Astrocyte of the spinal cord (primary cell): Measurements from ENCODE around the gene CD226.
"Not testable (repeated sequence)": the region's sequence is repeated elsewhere in the genome, so short reads cannot be mapped to it uniquely, and the experiment has no call there.

ENCODE experiments used
- DNase-seq: peaks from one replicate; pipeline ENCODE4 v3.0.0; 2011; ENCODE audit warnings: low read depth, low spot score
- H3K4me3 ChIP-seq: 2 replicates; pipeline ENCODE4 v1.5.1; 2011; ENCODE audit warnings: low read depth, mild to moderate bottlenecking, low read length, moderate library complexity
- CTCF ChIP-seq: IDR thresholded peaks from 2 replicates; pipeline ENCODE4 v1.5.1; 2012; ENCODE audit warnings: low read depth, mild to moderate bottlenecking, low read length, inconsistent platforms
- in situ Hi-C: cut with HindIII; loops from 2 replicates; pipeline ENCODE4 v1.10.0; 2017; ENCODE audit warnings: low sequenced_read_pairs

The CD226 gene

GRCh38 chr18:69941183-69941582 is 6.5 kb downstream of the CD226 start:
- H3K4me3 ChIP-seq: no peak overlapping the region
- in situ Hi-C loops: no loop called here
- DNase-seq: no peak
- TF ChIP-seq CTCF: no peak

GRCh38 chr18:69939812-69940211 is 7.9 kb downstream of the CD226 start:
- in situ Hi-C loops, H3K4me3 ChIP-seq, DNase-seq: not testable (repeated sequence)

DNA sequence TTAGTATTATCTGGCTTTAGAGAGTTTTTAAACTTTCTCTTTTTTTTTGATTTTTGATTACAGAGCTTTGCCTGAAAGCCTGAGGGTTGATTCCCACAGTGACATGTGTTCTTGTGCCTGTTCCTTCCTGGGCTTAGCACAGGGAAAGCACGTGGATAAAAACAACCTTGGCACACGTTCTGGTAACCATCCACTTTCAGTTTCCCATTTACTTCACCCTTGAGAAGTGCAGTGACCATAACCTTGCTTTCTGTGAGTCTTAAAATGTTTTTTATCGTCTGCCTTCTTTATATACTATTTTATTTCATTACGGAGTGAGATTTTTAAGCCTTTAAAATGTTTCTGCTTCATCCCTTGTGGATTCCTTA is 11.5 kb downstream of the CD226 start:
- in situ Hi-C loops: no loop called here
- no peak overlapping the region for H3K4me3 ChIP-seq
- no peak for TF ChIP-seq CTCF
- DNase-seq: peak; percentile 5

DNA sequence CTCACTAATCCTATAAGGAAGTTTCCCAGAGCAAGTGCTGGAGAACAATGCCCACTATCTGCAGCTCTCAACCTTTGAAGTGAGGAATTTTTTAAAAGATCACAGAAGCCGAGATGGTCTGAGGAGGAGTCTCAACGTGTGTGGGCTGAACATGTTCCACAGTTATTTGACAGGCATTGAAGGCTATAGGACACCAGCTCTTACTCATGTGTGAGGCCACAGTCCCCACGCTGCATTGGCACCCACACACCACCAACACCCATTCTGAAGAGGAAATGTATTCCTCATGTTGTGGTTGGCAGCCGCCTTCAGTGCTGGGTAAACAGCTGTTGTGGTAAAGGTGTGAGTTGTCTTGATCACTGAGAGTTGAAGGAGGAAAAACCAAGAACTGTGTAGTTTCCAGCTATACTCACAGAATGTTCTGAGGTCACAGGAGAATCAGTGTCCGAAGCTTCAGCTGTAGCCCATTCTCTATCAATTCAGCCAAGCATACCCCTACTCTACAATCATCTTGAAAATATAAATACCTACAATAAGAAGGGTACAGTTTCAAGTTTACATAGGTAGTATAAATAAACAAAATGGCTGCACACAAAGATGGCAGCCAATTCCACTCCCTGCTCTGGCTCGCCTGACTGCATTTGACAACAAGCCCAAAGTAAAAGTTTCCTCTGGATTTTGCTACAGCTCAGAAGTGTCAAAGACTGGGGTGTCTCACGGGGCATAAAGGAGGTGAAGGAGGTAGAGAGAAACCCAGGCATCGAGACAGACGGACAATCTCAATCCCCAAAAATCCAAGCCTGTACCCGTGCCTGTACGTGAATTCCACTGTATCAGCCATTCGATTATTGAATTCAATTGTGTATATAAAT is 12.1 kb downstream of the CD226 start:
- peak; percentile 10 for DNase-seq
- in situ Hi-C loops: no loop called here
- no peak for TF ChIP-seq CTCF
- H3K4me3 ChIP-seq: no peak overlapping the region

GRCh38 chr18:69934601-69935265 is 12.9 kb downstream of the CD226 start:
- no peak overlapping the region for H3K4me3 ChIP-seq
- TF ChIP-seq CTCF: no peak
- in situ Hi-C loops: no loop called here
- no peak for DNase-seq

DNA sequence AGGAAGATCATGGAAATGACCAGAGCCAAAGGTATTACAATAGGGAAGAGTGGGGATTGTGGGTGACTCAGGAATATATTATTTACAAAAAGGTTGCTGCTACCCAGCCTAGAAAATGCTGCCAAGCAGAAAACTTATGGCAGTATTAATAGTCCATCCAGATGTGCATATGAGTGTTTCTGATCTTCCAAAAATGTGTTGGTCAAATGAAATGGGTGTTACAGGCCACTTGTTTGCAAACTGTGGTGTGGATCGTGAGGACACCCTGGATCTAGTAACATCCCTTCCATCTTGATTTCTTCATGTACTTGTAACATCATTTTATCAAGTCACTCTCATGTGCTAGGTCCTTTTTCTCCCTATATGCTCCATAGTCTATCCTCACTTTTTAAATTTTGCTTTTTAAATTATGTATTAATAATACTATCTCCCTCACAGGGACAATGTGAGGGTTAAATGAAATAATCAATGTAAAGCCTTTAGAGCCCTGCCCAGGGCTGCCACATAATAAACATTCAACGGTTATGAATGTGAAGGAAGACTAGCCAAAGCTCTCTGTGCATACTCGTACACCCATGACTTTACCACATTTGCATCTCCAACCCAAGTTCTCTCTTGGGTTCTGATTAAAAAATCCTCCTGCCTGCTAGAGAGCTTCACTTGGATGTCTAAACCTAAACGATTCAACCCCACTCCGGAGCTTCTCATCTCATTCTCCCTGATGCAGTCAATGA is 18.5 kb downstream of the CD226 start:
- in situ Hi-C loops: no loop called here
- H3K4me3 ChIP-seq: no peak overlapping the region
- TF ChIP-seq CTCF: no peak
- DNase-seq: no peak
